PFSK-1 (cell line): ENCODE measurements around the gene SOBP.

Experiments
- POLR2AphosphoS5 ChIP-seq: IDR thresholded peaks from 2 replicates; pipeline ENCODE4 v1.6.1; 2012; ENCODE audit warnings: low read depth, mild to moderate bottlenecking, control low read depth, low read length, moderate library complexity
- REST ChIP-seq, 2 experiments: IDR thresholded peaks; 2 replicates each; pipeline versions ENCODE4 v1.6.1 to v1.8.0; 2011 to 2012; ENCODE audit warnings: low read depth in 2 of 2, low read length in 2 of 2, control low read depth in 1 of 2, inconsistent platforms in 1 of 2, mild to moderate bottlenecking in 1 of 2, moderate library complexity in 1 of 2; ENCODE audit not compliant: insufficient read depth in 1 of 2
- SIN3A ChIP-seq: IDR thresholded peaks from 2 replicates; pipeline ENCODE4 v1.6.1; 2012; ENCODE audit warnings: mild to moderate bottlenecking, low read length, moderate library complexity, borderline replicate concordance; ENCODE audit not compliant: insufficient read depth
- TAF1 ChIP-seq: IDR thresholded peaks from 2 replicates; pipeline ENCODE4 v1.6.1; 2012; ENCODE audit warnings: low read length, control low read depth, borderline replicate concordance; ENCODE audit not compliant: insufficient read depth

GRCh38 chr6:107708435-107708834 is 218.5 kb downstream of the SOBP start:
- no peak for TF ChIP-seq POLR2AphosphoS5
- no peak for TF ChIP-seq REST (IDR thresholded peaks at IDR 0.05; ENCODE audit: insufficient read depth in 1 of 2, low read depth in 2 of 2, low read length in 2 of 2)
- no peak for TF ChIP-seq TAF1
- no peak for TF ChIP-seq SIN3A
